Raji (cell line): Measurements from ENCODE around the gene ZMAT3.

ENCODE experiments used
- POLR2A ChIP-seq: IDR thresholded peaks from 2 replicates; pipeline ENCODE4 v1.6.1; 2011; ENCODE audit warnings: low read depth, low read length, control low read depth; ENCODE audit not compliant: insufficient read depth

Gene ZMAT3

GRCh38 chr3:179037351-179037750 lies 34.3 kb downstream of the ZMAT3 start:
- no peak for TF ChIP-seq POLR2A

- no peak for TF ChIP-seq POLR2A
Measured at GRCh38 chr3:179036626-179037300, 34.8 kb downstream of the ZMAT3 start.

GRCh38 chr3:179036226-179036625 lies 35.4 kb downstream of the ZMAT3 start:
- no peak for TF ChIP-seq POLR2A

GRCh38 chr3:179035232-179035631 lies 36.4 kb downstream of the ZMAT3 start:
- TF ChIP-seq POLR2A, result no peak

GRCh38 chr3:179029096-179029495 lies 42.5 kb downstream of the ZMAT3 start:
- no peak for TF ChIP-seq POLR2A

GRCh38 chr3:179028408-179028807 lies 43.2 kb downstream of the ZMAT3 start:
- no peak for TF ChIP-seq POLR2A

GRCh38 chr3:179027326-179027900 lies 44.2 kb downstream of the ZMAT3 start:
- TF ChIP-seq POLR2A, result no peak

GRCh38 chr3:179026636-179027035 lies 45.0 kb downstream of the ZMAT3 start:
- no peak for TF ChIP-seq POLR2A

- TF ChIP-seq POLR2A, result no peak
Measured at GRCh38 chr3:179021119-179021903, 50.3 kb downstream of the ZMAT3 start.

- no peak for TF ChIP-seq POLR2A
Measured at GRCh38 chr3:179020112-179020511, 51.5 kb downstream of the ZMAT3 start.

GRCh38 chr3:179018808-179019207 lies 52.8 kb downstream of the ZMAT3 start:
- TF ChIP-seq POLR2A, result no peak

GRCh38 chr3:179016979-179017670 lies 54.5 kb downstream of the ZMAT3 start:
- no peak for TF ChIP-seq POLR2A

- TF ChIP-seq POLR2A, result no peak
Measured at GRCh38 chr3:179015551-179016020, 56.0 kb downstream of the ZMAT3 start.

- TF ChIP-seq POLR2A, result no peak
Measured at GRCh38 chr3:179005706-179006105, 65.9 kb downstream of the ZMAT3 start.

- TF ChIP-seq POLR2A, result no peak
Measured at GRCh38 chr3:179005213-179005612, 66.4 kb downstream of the ZMAT3 start.
